HG02759 (cell line): ENCODE results near the gene ADGRF4.

Experiments
- ATAC-seq: cut with Tn5 transposase; IDR thresholded peaks from one replicate; pipeline ENCODE4 v1.9.1; 2021; ENCODE audit warnings: mild to moderate bottlenecking, moderate library complexity; ENCODE audit not compliant: unreplicated experiment

ADGRF4 gene

DNA sequence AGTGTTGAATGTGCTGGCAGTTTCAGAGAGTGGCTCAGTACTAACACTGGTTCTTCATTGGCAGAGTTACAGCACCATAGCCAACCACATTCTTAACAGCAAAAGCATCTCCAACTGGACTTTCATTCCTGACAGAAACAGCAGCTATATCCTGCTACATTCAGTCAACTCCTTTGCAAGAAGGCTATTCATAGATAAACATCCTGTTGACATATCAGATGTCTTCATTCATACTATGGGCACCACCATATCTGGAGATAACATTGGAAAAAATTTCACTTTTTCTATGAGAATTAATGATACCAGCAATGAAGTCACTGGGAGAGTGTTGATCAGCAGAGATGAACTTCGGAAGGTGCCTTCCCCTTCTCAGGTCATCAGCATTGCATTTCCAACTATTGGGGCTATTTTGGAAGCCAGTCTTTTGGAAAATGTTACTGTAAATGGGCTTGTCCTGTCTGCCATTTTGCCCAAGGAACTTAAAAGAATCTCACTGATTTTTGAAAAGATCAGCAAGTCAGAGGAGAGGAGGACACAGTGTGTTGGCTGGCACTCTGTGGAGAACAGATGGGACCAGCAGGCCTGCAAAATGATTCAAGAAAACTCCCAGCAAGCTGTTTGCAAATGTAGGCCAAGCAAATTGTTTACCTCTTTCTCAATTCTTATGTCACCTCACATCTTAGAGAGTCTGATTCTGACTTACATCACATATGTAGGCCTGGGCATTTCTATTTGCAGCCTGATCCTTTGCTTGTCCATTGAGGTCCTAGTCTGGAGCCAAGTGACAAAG, 17.0 kb upstream of the ADGRF4 start:
- ATAC-seq, result no peak

DNA sequence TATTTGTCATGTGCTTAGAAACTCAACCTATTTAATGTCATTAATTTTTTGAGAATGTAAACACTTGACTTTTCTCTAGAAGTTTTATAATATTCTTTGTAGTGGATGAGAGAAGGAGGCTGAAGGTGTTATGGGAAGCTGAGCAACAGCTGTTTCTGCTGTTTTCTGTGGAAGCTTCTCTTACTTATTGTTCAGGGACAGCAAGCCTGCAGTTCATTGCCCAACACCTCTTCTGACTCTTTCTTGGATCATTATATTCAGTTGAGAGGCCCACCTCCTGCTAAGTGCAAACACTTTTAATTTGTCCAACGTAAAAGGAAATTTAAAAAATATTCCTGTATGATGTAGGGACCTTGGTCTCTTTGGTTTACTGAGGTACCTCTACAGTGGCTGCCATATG, 12.0 kb upstream of the ADGRF4 start:
- ATAC-seq, result no peak

DNA sequence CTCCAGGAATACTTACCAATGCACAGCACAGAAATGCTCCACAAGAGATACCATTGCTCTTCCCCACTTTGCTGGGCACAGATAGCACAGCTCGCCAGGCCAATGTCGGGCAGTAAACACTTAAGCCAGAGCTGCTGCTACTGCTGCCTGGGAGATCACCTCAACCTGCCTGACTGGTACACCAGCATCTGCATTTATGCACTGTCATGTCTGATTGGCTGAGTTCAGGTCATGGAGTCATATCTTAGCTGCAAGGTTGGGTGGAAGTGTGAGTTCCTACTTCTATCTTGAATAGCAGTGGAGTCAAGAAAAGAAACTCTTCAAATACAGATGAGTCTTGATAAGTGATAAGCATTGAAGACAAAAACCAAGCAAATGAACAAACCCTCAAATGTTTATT, 10.9 kb upstream of the ADGRF4 start:
- ATAC-seq, result no peak

DNA sequence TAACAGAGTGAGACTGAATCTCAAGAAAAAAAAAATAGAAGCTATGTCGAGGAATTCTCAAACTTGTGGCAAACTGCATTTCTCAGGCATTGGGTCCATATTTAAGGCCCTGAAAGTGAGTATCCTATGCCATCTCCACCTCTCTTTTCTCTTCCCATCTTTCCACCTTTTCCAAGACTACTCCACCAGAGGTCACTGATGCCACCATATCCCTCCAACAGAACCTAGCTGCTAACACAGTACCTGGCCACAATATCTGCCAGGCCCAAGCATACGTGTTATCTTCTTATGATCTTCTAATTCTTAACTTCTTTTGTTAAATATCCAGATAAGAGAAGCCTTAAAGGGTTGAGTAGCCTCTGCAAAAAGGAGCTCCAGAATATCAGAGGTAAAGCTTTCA, 8.2 kb upstream of the ADGRF4 start:
- ATAC-seq, result no peak

DNA sequence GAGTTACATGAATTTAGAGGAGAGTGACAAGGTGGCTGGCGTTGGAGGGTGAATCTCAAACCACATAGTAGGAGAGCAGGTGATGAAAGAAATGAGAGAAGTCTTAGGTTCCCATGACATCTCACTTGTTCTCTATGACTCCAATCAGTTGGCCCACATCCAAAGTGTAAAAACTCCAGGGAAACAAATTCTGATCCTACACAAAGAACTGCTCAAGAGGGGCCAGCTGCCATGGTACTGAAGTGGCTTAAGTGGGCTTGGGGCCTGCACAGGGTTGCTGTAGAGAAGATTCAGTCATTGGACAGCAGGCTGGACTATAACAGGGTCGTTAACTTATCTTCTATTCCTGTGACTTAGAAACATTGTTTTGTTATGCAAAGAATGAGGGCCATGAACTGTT, 7.6 kb upstream of the ADGRF4 start:
- no peak for ATAC-seq

DNA sequence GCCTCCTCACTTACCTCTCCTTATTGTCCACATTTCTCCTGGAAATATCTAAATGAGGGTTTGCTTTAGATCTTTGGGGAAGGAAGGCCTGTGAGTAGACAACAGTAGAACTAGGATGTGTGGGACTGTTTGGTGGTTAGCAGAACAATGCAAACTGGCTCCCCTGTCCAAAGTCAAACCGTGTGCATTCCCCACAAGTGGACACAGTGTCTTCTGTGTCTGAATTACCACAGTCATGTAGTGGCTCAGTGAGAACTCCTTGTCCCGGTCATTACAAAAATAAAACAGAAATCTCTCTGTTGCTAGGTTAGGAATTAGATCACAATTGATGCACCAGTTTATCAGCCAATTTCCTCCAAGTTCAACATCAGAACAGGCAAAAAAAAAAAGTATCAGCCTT, 455 bp upstream of the ADGRF4 start:
- ATAC-seq, result no peak

DNA sequence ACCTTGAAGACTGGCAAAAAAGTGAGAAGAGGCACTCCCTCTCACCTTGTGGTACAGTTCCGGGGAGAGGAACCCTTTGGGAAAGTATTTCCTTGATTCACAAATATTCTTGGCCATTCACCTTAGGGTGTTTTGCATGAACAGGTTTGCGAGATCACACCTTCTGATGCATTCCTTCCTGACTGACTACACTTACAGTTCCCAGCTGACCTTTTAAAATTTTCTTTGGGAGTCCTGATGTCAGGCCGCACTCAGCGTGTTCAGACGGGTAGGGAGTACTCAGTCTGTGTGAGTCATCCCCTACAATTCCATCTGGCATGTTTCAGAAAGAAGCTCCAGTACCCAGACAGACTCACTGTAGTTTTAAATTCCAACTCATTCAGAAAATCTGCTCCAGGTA, 1.7 kb downstream of the ADGRF4 start:
- ATAC-seq, result no peak

DNA sequence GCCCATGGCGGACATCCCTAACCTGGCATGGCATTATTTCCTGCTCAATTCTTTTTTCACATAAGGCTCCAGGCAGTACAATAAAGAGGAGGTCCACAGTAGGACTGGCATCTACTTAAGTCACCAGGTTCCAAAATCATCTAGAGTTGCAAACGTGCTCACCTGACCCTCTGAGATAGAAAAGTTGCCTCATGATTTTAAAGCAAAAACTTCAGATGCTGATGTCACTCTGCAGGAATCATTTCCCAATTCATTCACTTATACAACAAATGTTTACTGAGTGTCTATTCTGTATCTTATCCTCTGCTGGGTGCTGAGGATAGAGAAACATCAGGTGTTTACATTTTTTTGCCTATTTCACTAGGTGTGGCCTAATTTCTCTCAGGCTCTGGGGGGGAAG, 2.2 kb downstream of the ADGRF4 start:
- no peak for ATAC-seq

DNA sequence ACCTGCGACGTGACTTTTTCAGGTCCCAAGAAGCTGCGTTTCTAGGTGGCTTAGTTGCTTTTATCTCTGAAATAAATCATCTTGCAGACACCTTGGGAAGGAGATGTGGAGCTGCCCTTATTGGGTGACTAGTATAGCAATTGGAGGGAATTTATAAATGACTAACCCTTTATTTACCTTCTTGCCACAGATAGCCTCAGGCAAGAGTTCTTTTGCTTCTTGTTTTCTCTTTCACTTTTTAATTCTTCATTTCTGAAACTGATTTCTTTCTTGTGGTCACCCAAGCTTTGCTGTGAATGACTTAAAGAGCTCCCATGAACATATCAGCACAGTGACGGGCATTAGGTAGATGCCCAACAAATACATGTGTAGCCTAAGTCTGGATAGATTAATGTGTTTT, 3.0 kb downstream of the ADGRF4 start:
- ATAC-seq, result peak; percentile 87

DNA sequence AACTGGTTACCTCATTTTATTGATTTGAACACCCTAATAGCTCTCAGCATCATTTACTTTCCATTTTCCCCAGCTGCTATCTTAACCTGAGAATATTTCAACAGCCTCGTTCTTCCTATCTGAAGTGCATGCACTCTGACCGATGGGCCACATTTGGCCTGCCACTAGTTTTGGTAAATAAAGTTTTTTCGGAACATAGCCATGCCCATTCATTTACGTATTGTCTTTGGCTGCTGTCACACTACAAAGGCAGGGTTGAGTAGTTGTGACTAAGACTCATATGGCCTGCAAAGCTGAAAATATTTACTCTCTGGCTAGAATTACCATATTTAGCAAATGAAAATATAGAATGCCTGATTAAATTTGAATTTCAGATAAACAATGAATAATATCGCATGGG, 10.8 kb downstream of the ADGRF4 start:
- ATAC-seq, result no peak

DNA sequence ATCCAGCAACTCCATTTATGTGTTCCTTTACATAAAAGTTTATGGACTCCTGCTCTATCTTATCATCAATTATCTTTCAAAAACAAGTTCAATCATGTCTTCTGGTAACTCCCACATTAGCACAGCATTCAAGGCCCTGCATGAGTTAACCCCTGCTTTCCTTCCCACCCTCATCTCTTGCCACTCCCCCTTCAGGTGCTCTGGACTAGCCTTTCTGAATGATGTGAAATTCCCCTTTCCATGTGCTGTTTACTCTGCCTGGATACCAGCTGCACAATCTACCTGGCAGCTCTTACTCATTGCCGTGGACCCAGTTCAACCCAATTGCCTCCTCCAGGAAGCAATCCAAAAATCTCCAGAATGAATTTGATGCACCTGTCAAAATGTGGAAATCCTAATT, 11.9 kb downstream of the ADGRF4 start:
- no peak for ATAC-seq

DNA sequence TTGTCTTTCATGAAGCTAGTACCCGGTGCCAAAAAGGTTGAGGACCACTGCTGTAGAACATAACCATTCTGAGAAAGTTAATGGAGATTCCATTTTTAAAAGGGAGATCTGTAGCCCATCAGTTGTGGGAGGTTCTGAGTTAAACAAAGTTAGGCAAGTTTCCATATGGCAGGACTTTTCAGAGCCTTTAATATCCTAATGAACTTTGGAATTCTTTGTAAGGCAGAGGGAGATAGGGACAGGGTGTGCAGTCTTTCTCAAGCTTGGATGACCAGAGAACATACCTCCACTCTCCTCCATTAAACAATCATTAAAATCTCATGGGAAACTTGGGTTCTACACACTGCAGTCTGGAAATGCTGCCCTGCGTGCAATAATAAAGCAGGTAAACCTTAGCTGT, 14.8 kb downstream of the ADGRF4 start:
- no peak for ATAC-seq

DNA sequence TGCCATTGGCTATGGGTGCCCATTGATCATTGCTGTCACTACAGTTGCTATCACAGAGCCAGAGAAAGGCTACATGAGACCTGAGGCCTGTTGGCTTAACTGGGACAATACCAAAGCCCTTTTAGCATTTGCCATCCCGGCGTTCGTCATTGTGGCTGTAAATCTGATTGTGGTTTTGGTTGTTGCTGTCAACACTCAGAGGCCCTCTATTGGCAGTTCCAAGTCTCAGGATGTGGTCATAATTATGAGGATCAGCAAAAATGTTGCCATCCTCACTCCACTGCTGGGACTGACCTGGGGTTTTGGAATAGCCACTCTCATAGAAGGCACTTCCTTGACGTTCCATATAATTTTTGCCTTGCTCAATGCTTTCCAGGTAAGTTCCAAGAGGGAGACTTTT, 16.4 kb downstream of the ADGRF4 start:
- no peak for ATAC-seq

DNA sequence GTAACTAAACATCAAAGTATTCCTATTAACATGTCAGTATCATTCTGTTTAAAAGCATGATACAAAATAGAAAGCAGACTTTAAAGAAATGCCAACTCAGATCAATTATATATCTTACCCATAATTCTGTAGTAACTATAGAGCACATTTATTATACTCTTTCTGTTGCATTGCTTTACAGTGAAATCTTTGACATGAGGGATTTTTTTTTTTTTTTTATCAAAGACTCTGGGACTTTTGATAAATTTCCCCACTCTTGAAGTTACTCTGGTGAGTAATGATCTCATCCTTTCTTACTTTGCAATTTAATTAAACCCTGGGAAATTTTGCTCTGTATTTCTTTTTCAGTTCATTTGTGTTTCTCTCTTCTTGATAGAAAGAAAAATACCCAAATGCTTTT, 17.4 kb downstream of the ADGRF4 start:
- ATAC-seq, result peak; percentile 51

DNA sequence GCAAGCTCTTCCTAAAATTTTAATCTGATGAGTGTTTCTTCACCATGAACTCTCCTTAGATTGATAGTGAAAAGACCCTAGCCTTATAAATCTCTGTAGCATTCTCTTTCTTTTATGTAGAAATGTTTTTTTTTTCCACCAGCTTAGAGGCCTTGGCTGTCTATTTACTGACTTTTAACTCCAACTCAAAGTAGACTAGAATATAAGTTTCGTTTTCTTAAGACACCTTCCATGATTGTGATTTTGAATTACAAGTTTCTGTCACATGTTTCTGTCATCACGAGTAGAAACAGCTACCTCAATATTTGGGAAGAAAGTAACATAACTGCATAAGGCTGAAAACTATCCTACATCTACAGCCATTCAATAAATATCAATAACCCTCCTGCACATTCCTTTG, 17.8 kb downstream of the ADGRF4 start:
- peak; percentile 41 for ATAC-seq

DNA sequence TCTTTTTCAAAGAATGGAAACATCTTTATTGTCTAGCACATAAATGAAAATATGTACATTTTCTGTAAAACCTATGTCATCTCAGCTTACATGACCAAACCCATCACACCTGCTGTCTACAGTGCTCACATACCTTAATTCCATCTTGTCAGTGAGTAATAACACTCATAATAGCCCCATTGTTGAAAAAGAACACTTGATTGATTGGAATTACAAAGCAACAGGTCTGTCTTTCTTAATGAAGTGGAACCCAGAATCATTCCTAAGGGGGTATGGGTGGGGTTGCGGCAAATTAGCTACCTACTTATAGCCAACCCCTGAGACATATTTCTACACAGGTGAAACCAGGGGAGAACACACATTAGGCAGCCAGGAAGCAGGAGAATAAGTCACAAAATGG, 20.2 kb downstream of the ADGRF4 start:
- ATAC-seq, result no peak

DNA sequence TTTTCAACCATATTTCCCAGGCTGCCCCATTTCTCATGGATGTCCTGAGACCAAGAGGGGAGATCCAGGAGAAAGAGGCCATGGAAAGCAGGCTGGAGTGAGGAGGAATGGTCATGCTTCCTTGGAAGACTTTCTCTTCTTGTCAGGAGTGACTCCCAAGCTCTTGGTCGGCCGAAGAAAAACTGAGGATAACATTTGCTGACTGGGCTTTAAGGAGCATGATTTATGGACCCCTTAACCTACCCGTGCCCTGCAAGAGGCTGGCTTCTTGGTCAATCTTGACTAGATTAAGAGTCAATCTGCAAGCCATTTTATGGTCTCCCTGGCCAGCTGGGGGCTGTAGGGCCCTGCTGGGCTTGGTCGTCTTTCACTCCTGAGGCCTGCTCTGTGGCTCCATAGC, 22.8 kb downstream of the ADGRF4 start:
- ATAC-seq, result no peak

DNA sequence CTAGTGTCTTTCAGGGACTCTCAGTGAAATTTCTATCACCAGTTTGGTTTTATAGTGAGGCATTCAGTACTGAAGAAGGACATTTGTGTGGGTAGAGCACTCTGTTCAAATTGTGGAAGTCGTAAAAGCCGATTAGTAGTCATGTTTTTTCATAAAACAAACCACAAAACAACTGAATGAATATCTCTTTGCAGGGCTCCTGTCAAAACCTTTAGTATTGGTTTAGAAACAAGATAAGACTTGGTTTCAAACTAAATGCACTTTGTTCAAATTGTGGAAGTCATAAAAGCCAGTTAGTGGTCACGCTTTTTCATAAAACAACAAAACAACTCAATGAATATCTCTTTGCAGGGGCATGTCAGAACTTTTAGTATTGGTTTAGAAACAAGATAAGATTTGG, 23.8 kb downstream of the ADGRF4 start:
- ATAC-seq, result peak; percentile 84

DNA sequence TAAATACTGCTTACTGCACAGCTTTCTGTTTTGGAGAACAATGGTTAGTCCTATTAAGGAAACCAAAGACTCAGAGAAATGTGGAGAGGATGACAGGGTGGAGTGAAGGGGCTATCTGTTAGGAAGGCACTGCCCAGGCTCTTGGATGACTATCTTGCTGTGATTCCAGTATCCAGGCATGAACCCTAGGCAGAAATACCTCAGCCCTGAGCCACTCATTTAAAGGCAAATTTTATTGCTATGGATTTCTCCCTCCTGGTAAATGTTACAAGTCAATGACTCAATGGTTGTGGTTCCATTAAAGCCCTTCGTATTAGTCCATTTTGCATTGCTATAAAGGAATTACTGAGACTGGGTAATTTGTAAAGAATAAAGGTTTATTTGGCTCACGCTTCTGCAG, 25.9 kb downstream of the ADGRF4 start:
- no peak for ATAC-seq

DNA sequence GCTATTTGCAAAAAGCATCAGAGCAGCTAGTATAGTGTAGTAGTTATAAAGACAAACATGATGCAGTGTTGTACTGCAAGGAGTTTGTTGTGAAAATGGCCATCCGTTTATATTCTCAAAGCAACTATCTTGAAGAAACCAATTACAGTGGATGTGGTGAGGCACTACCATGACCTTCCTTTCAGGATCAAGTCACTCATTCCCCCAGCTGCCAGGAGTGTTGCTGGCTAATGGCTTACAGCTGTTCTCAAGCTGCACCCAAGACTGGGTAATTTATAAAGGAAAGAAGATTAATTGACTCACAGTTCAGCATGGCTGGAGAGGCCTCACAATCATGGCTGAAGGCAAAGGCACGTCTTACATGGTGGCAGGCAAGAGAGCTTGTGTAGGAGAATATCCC, 29.0 kb downstream of the ADGRF4 start:
- ATAC-seq, result no peak

DNA sequence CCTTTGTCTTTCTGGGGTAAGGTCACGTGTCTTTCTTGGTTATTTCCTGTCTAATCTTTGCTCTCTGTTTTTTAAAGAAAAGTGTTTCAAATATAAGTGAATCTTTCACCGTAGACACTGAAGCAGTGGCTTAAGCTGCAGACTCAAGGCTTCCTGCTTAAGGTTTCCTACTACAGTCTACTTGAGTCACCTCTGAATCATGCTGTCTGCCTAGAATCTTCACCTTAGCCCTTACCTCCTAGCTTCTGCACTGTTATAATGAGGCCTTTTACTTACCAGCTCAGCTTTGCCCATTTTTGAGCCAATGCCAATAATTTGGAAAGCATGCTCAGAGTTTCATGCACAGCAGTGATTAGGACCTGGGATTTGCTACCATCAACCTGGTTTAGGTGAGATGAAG, 30.6 kb downstream of the ADGRF4 start:
- ATAC-seq, result no peak

DNA sequence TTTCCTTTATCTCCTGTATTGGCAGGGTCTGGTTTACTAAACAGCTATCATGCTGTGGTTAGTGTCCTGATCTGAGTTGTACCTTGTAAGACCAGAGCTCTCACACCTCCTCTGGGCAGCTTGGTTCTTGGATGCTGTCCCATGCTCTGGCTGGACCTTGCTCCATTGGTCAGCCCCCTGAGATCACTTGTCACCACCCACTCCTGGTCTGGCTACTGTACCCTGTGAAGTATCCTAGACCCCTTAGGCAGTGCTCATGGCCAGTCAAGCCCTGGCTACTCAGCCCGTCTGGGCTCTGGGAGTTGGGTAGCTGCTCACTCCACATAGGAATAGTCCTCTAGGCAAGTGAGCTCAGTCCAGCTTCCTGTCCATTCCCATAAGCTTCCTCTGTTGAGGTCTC, 31.1 kb downstream of the ADGRF4 start:
- no peak for ATAC-seq

DNA sequence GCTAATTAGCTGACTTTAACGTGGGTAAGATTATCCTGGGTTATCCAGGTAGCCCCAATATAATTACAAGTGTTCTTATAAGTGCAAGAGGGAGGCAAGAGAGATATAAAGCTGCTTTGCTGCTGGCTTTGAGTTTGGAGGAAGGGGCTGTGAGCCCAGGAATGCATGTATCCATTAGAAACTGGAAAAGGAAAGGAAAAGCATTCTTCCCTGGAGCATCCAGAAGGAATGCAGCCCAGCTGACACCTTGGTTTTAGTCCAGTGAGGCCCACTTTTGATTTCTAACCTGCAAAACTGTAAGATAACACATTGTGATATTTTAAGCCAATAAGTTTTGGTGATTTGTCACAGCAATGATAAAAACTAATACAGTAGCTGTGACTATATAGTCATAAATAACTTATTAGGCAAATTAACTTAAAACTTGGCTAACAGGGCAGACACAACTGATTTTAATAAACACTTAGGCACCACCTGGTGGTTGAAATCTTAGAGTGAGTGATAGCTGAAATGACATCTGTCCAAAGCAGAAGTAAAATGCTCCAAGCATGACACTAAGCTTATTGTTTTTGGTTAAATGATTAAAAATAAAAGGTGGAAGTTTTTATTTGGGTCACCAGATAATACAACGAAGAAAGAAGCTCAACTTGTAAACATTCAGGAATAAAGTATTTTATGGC, 35.6 kb downstream of the ADGRF4 start:
- ATAC-seq, result peak; percentile 86
